IMR-90 (cell line): ENCODE results near the gene DMRT1. TPM values are rescaled to one million over a fixed set of nuclear protein-coding genes. Genes with fewer than 3 reads are reported as not detected.

Source experiments
- ATAC-seq: fragments of 200-7000 bp; cut with Tn5 transposase; 2 replicates; pipeline ENCODE4 v1.9.1; 2020; ENCODE audit warnings: low read depth, mild to moderate bottlenecking, moderate library complexity
- BruUV-seq: library from RNA; stranded (reverse); fragments of 400-500 nt; replicated peaks from 2 replicates; lab custom pipeline; 2021; lab: Mats Ljungman, UMichigan
- CTCF ChIA-PET: fragments of 300-600 bp; formaldehyde crosslinking; extraction: SDS; loops from one replicate; lab custom pipeline; 2021; ENCODE audit warnings: antibody characterized with exemption; lab: Yijun Ruan, JAX
- POLR2A ChIA-PET: fragments of 300-600 bp; sonication (Branson Sonifier 250); formaldehyde crosslinking; loops from one replicate; lab custom pipeline; 2022; ENCODE audit warnings: antibody characterized with exemption; ENCODE audit not compliant: unreplicated experiment; lab: Charles Lee
- DNase-seq: peaks from one replicate; pipeline ENCODE4 v3.0.0; 2013
- H2AFZ ChIP-seq: replicated peaks from 2 replicates; pipeline ENCODE3; 2013; ENCODE audit warnings: low read length, mild to moderate bottlenecking; ENCODE audit not compliant: poor library complexity
- H2AK5ac ChIP-seq: 2 replicates; pipeline ENCODE4 v1.6.1; 2013; ENCODE audit warnings: low read depth, low read length, inconsistent platforms
- H2AK9ac ChIP-seq: replicated peaks from 2 replicates; pipeline ENCODE3; 2013; ENCODE audit warnings: mild to moderate bottlenecking, low read depth, low read length, moderate library complexity; ENCODE audit not compliant: poor library complexity
- H2BK120ac ChIP-seq: 2 replicates; pipeline ENCODE4 v1.6.1; 2013; ENCODE audit warnings: low read depth, low read length, inconsistent platforms
- H2BK15ac ChIP-seq: 3 replicates; pipeline ENCODE4 v1.6.1; 2013; ENCODE audit warnings: low read depth, low read length, inconsistent platforms
- H2BK20ac ChIP-seq: 2 replicates; pipeline ENCODE4 v1.6.1; 2013; ENCODE audit warnings: low read depth, mild to moderate bottlenecking, inconsistent platforms, low read length, moderate library complexity
- H2BK5ac ChIP-seq: 2 replicates; pipeline ENCODE4 v1.6.1; 2013; ENCODE audit warnings: mild to moderate bottlenecking, low read depth, low read length, inconsistent platforms; ENCODE audit not compliant: poor library complexity, severe bottlenecking
- H3K14ac ChIP-seq: replicated peaks from 2 replicates; pipeline ENCODE4 v1.6.1; 2013; ENCODE audit warnings: low read depth, low read length, inconsistent platforms
- H3K18ac ChIP-seq: 2 replicates; pipeline ENCODE4 v1.6.1; 2013; ENCODE audit warnings: low read depth, low read length, control low read depth
- H3K23ac ChIP-seq: 2 replicates; pipeline ENCODE4 v1.6.1; 2013; ENCODE audit warnings: low read depth, low read length, inconsistent platforms
- H3K27ac ChIP-seq: 2 replicates; pipeline ENCODE4 v1.5.1; 2013; ENCODE audit warnings: mild to moderate bottlenecking, control low read depth, low read length; ENCODE audit not compliant: insufficient read depth
- H3K27me3 ChIP-seq: 2 replicates; pipeline ENCODE4 v1.6.1; 2013; ENCODE audit warnings: low read length; ENCODE audit not compliant: control insufficient read depth, insufficient read depth
- H3K36me3 ChIP-seq: 2 replicates; pipeline ENCODE4 v1.6.1; 2013; ENCODE audit warnings: low read length, mixed read lengths; ENCODE audit not compliant: control insufficient read depth, insufficient read depth
- H3K4ac ChIP-seq: 2 replicates; pipeline ENCODE4 v1.6.1; 2013; ENCODE audit warnings: low read depth, low read length, inconsistent platforms
- H3K4me1 ChIP-seq: 2 replicates; pipeline ENCODE4 v1.6.1; 2013; ENCODE audit warnings: low read length, mixed read lengths; ENCODE audit not compliant: control insufficient read depth, insufficient read depth
- H3K4me2 ChIP-seq: 2 replicates; pipeline ENCODE4 v1.6.1; 2013; ENCODE audit warnings: low read depth, mild to moderate bottlenecking, control low read depth, low read length, moderate library complexity
- H3K4me3 ChIP-seq: 2 replicates; pipeline ENCODE4 v1.5.1; 2013; ENCODE audit warnings: low read depth, mild to moderate bottlenecking, control low read depth, low read length, moderate library complexity; ENCODE audit not compliant: insufficient read depth
- H3K56ac ChIP-seq: 2 replicates; pipeline ENCODE4 v1.6.1; 2013; ENCODE audit warnings: low read length, inconsistent platforms; ENCODE audit not compliant: insufficient read depth; ENCODE audit errors: extremely low read depth
- H3K79me1 ChIP-seq, 2 experiments: 2 replicates each; pipeline ENCODE4 v1.6.1; 2013; ENCODE audit warnings: low read length in 2 of 2, inconsistent platforms in 1 of 2, low read depth in 1 of 2
- H3K9ac ChIP-seq: 2 replicates; pipeline ENCODE4 v1.6.1; 2013; ENCODE audit warnings: low read depth, low read length, control low read depth
- H3K9me1 ChIP-seq: 2 replicates; pipeline ENCODE4 v1.6.1; 2013; ENCODE audit warnings: low read length, inconsistent platforms; ENCODE audit not compliant: insufficient read depth
- H3K9me3 ChIP-seq: 2 replicates; pipeline ENCODE4 v1.6.1; 2013; ENCODE audit warnings: low read length; ENCODE audit not compliant: control insufficient read depth, insufficient read depth
- H4K20me1 ChIP-seq: 2 replicates; pipeline ENCODE4 v1.6.1; 2013; ENCODE audit warnings: low read length, inconsistent platforms; ENCODE audit not compliant: insufficient read depth
- H4K5ac ChIP-seq: 2 replicates; pipeline ENCODE4 v1.6.1; 2013; ENCODE audit warnings: mild to moderate bottlenecking, low read depth, low read length, control low read depth
- H4K8ac ChIP-seq, 2 experiments: 2 replicates each; pipeline ENCODE4 v1.6.1; 2013; ENCODE audit warnings: low read depth in 2 of 2, low read length in 2 of 2, control low read depth in 1 of 2, inconsistent platforms in 1 of 2
- H4K91ac ChIP-seq: 2 replicates; pipeline ENCODE4 v1.6.1; 2013; ENCODE audit warnings: low read depth, low read length, inconsistent platforms; ENCODE audit not compliant: insufficient read depth
- BHLHE40 ChIP-seq: fragments of 150-350 bp; IDR thresholded peaks from 2 replicates; pipeline ENCODE4 v1.6.1; 2016; ENCODE audit warnings: mild to moderate bottlenecking, low read depth, low read length
- CEBPB ChIP-seq: IDR thresholded peaks from 2 replicates; pipeline ENCODE4 v1.6.1; 2012; ENCODE audit warnings: low read depth, low read length, improper control_type of control experiment
- CHD1 ChIP-seq: IDR thresholded peaks from 2 replicates; pipeline ENCODE4 v1.6.1; 2012; ENCODE audit warnings: low read depth, low read length, improper control_type of control experiment
- FOS ChIP-seq: fragments of 150-350 bp; IDR thresholded peaks from 2 replicates; pipeline ENCODE4 v1.6.1; 2016; ENCODE audit warnings: low read depth, low read length
- RCOR1 ChIP-seq: IDR thresholded peaks from 2 replicates; pipeline ENCODE4 v1.6.1; 2012; ENCODE audit warnings: mild to moderate bottlenecking, low read length, improper control_type of control experiment; ENCODE audit not compliant: insufficient replicate concordance
- RFX5 ChIP-seq: IDR thresholded peaks from 2 replicates; pipeline ENCODE4 v1.8.0; 2012; ENCODE audit warnings: low read depth, mild to moderate bottlenecking, low read length, moderate library complexity
- SMC3 ChIP-seq: fragments of 150-350 bp; IDR thresholded peaks from 2 replicates; pipeline ENCODE4 v1.6.1; 2016; ENCODE audit warnings: low read depth, mild to moderate bottlenecking, antibody characterized with exemption, low read length, moderate library complexity
- WGBS, 2 experiments: methylation state at CpG; one replicate each; pipeline versions ENCODE4 v1.1.5 to v1.1.7; 2013; ENCODE audit warnings: missing lambda C conversion rate in 2 of 2; ENCODE audit not compliant: insufficient read length in 1 of 2; ENCODE audit errors: extremely low coverage in 2 of 2; 5-methylcytosine and 5-hydroxymethylcytosine counted together
- dilution Hi-C: fragments of 300-500 bp; cut with HindIII; formaldehyde crosslinking; loops from one replicate; pipeline ENCODE4 v1.14.3; 2018; ENCODE audit warnings: low sequenced_read_pairs; ENCODE audit not compliant: unreplicated experiment
- in situ Hi-C: fragments of 300-500 bp; cut with MboI; formaldehyde crosslinking; loops from 3 replicates; pipeline ENCODE4 v1.14.3; 2019; ENCODE audit warnings: low sequenced_read_pairs, inconsistent platforms, mixed read lengths
- intact Hi-C: fragments of 100-400 bp; cut with micrococcal nuclease; formaldehyde crosslinking; loops from 2 replicates; pipeline ENCODE4 v1.10.0; 2022
- polyA plus RNA-seq, 3 experiments: library from polyadenylated mRNA; depleted of rRNA; stranded (reverse); fragments of >200 nt; gene quantifications; 2 replicates each; pipeline ENCODE4 v1.2.3, GENCODE V29; 2012; ENCODE audit warnings: low replicate concordance in 1 of 3
- total RNA-seq: library from RNA; depleted of rRNA; stranded (reverse); fragments of >200 nt; gene quantifications from 2 replicates; pipeline ENCODE4 v1.2.3, GENCODE V29; 2012
- TF ChIP-seq, protein P1 (sequence below): conservative IDR thresholded peaks from 2 replicates; pipeline ENCODE4 v1.5.1; 2012; ENCODE audit warnings: mild to moderate bottlenecking, low read depth, low read length, improper control_type of control experiment
- TF ChIP-seq, protein P2 (sequence below): fragments of 150-350 bp; IDR thresholded peaks from 2 replicates; pipeline ENCODE4 v1.6.1; 2017; ENCODE audit warnings: mild to moderate bottlenecking, antibody characterized with exemption, low read length, low read depth

DMRT1 gene
- total and polyA plus RNA-seq, 2 of the 4 experiments (the other 2 are of a cell fraction): not detected

DNA sequence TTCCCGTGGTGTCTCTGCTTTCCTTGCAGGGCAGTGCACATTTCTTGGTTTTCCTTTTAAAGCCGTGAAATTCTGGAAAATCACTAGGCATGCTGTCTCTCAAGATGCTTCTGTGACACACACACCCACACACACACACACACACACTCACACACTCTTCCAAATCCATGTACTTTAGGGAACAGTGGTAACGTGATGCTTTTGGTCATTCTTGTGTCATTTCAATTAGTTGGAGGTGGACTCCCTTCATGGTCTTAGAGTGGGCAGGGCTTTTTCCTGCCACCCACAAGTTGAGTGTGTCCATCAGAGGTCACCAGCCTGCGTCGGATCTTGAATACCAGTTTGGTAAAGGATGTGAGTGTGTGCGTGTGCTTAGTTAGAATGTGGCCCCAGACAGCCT, 64.4 kb downstream of the DMRT1 start:
- Histone ChIP-seq H3K27me3 (peaks cover 9% of the 10 kb centered on the region), H3K27ac (no peak overlapping the region), H3K79me1 (no peaks in the 10 kb centered on the region), H2BK20ac (no peak overlapping the region), H4K20me1 (no peaks in the 10 kb centered on the region), H3K4me3 (no peak overlapping the region), H3K9me1 (no peaks in the 10 kb centered on the region), H2AK5ac (no peak overlapping the region), H2BK15ac (no peak overlapping the region), H2AFZ (no peak overlapping the region), H2BK5ac (no peak overlapping the region), H3K9ac (no peak overlapping the region), H4K8ac (no peak overlapping the region), H3K9me3 (no peaks in the 10 kb centered on the region), H4K91ac (no peak overlapping the region), H3K4ac (no peak overlapping the region), H4K5ac (no peak overlapping the region), H3K36me3 (no peaks in the 10 kb centered on the region), H3K14ac (no peak overlapping the region), H3K4me2 (no peak overlapping the region), H3K56ac (no peak overlapping the region), H3K18ac (no peak overlapping the region), H3K23ac (no peak overlapping the region), H3K4me1 (no peaks in the 10 kb centered on the region), H2AK9ac (no peak overlapping the region), H2BK120ac (no peak overlapping the region)
- in situ Hi-C loops (no loop called here), dilution Hi-C loops (no loop called here), intact Hi-C loops (no loop called here)
- no peak for TF ChIP-seq SMC3
- TF ChIP-seq BHLHE40: no peak
- TF ChIP-seq CHD1: no peak
- no peak for TF ChIP-seq RFX5
- no peak for TF ChIP-seq CEBPB
- TF ChIP-seq, protein P1, sequence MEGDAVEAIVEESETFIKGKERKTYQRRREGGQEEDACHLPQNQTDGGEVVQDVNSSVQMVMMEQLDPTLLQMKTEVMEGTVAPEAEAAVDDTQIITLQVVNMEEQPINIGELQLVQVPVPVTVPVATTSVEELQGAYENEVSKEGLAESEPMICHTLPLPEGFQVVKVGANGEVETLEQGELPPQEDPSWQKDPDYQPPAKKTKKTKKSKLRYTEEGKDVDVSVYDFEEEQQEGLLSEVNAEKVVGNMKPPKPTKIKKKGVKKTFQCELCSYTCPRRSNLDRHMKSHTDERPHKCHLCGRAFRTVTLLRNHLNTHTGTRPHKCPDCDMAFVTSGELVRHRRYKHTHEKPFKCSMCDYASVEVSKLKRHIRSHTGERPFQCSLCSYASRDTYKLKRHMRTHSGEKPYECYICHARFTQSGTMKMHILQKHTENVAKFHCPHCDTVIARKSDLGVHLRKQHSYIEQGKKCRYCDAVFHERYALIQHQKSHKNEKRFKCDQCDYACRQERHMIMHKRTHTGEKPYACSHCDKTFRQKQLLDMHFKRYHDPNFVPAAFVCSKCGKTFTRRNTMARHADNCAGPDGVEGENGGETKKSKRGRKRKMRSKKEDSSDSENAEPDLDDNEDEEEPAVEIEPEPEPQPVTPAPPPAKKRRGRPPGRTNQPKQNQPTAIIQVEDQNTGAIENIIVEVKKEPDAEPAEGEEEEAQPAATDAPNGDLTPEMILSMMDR: no peak
- no peak for TF ChIP-seq FOS
- TF ChIP-seq RCOR1: no peak
- TF ChIP-seq, protein P2, sequence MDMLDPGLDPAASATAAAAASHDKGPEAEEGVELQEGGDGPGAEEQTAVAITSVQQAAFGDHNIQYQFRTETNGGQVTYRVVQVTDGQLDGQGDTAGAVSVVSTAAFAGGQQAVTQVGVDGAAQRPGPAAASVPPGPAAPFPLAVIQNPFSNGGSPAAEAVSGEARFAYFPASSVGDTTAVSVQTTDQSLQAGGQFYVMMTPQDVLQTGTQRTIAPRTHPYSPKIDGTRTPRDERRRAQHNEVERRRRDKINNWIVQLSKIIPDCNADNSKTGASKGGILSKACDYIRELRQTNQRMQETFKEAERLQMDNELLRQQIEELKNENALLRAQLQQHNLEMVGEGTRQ: no peak
- no peak for DNase-seq
- no CpG with 5 or more reads among the region's 6 CpGs for WGBS, 2 experiments
- POLR2A ChIA-PET: no interaction called here
- CTCF ChIA-PET: interaction anchor here (0.6 kb wide), 1 partner anchor 354 kb away, joined by 3 read pairs; no protein-coding TSS in a partner anchor
- BruUV-seq: no TSS peak
- no peak for ATAC-seq
